Measurements from ENCODE around the gene SNX19.
"Not testable (repeated sequence)": the region's sequence is repeated elsewhere in the genome, so short reads cannot be mapped to it uniquely, and the experiment has no call there.

The SNX19 gene

GRCh38 chr11:130872513-130872912 lies 43.8 kb downstream of the SNX19 start:
- no peak for DNase-seq

GRCh38 chr11:130872102-130872501 lies 44.2 kb downstream of the SNX19 start:
- DNase-seq, result no peak

GRCh38 chr11:130871616-130872015 lies 44.7 kb downstream of the SNX19 start:
- DNase-seq, result no peak

- no peak for DNase-seq
Observed at GRCh38 chr11:130868721-130869390, 47.4 kb downstream of the SNX19 start.

- no peak for DNase-seq
Observed at GRCh38 chr11:130868086-130868710, 48.1 kb downstream of the SNX19 start.

- DNase-seq, result no peak
Observed at GRCh38 chr11:130866831-130867230, 49.4 kb downstream of the SNX19 start.

- DNase-seq, result no peak
Observed at GRCh38 chr11:130865774-130866114, 50.5 kb downstream of the SNX19 start.

- DNase-seq, result no peak
Observed at GRCh38 chr11:130865091-130865773, 51.0 kb downstream of the SNX19 start.

- DNase-seq, result peak; percentile 90
Observed at GRCh38 chr11:130861902-130862860, 54.1 kb downstream of the SNX19 start.

GRCh38 chr11:130861283-130861682 lies 55.0 kb downstream of the SNX19 start:
- DNase-seq, result no peak

- no peak for DNase-seq
Observed at GRCh38 chr11:130859886-130860285, 56.4 kb downstream of the SNX19 start.

- no peak for DNase-seq
Observed at GRCh38 chr11:130858215-130858614, 58.1 kb downstream of the SNX19 start.

- DNase-seq, result not testable (repeated sequence)
Observed at GRCh38 chr11:130855707-130856106, 60.6 kb downstream of the SNX19 start.

GRCh38 chr11:130854483-130854882 lies 61.8 kb downstream of the SNX19 start:
- no peak for DNase-seq

GRCh38 chr11:130852589-130852988 lies 63.7 kb downstream of the SNX19 start:
- no peak for DNase-seq

- DNase-seq, result no peak
Observed at GRCh38 chr11:130850185-130850944, 65.9 kb downstream of the SNX19 start.

GRCh38 chr11:130849215-130849568 lies 67.1 kb downstream of the SNX19 start:
- DNase-seq, result no peak

GRCh38 chr11:130848361-130849214 lies 67.7 kb downstream of the SNX19 start:
- DNase-seq, result no peak

- DNase-seq, result no peak
Observed at GRCh38 chr11:130847517-130847916, 68.8 kb downstream of the SNX19 start.

- no peak for DNase-seq
Observed at GRCh38 chr11:130846606-130847005, 69.7 kb downstream of the SNX19 start.

- DNase-seq, result no peak
Observed at GRCh38 chr11:130842001-130842400, 74.3 kb downstream of the SNX19 start.
